22Rv1 (cell line): ENCODE measurements around the gene WASL.

Experiments
- H3K27ac ChIP-seq: fragments of 450-650 bp; 2 replicates; pipeline ENCODE4 v1.5.1; 2017
- ZFX ChIP-seq: fragments of 450-650 bp; IDR thresholded peaks from 2 replicates; pipeline ENCODE4 v1.6.1; 2017; ENCODE audit warnings: antibody characterized with exemption, borderline replicate concordance
- TF ChIP-seq, protein P1 (sequence below): fragments of 450-650 bp; IDR thresholded peaks from 2 replicates; pipeline ENCODE4 v1.5.1; 2017; ENCODE audit warnings: mild to moderate bottlenecking

The WASL gene

DNA sequence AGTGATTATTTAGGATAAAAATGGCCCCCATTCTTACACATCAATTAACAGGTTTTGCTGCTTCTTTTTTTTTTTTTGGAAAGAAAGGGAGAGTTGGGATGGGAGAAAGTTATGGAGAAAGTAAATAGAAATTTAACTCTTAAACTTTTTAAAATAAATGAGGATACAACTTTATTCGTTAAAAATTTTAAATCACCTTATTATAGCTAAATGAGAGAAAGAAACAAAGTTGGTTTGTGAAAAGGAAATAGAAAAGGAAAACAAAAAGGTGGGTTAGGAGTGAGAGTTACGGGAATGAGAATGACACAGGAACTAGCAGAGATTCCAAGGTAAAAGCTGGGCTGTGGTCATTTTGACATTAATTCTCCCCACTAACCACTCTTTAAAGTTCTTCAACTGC lies 58.3 kb downstream of the WASL start:
- TF ChIP-seq, protein P1, sequence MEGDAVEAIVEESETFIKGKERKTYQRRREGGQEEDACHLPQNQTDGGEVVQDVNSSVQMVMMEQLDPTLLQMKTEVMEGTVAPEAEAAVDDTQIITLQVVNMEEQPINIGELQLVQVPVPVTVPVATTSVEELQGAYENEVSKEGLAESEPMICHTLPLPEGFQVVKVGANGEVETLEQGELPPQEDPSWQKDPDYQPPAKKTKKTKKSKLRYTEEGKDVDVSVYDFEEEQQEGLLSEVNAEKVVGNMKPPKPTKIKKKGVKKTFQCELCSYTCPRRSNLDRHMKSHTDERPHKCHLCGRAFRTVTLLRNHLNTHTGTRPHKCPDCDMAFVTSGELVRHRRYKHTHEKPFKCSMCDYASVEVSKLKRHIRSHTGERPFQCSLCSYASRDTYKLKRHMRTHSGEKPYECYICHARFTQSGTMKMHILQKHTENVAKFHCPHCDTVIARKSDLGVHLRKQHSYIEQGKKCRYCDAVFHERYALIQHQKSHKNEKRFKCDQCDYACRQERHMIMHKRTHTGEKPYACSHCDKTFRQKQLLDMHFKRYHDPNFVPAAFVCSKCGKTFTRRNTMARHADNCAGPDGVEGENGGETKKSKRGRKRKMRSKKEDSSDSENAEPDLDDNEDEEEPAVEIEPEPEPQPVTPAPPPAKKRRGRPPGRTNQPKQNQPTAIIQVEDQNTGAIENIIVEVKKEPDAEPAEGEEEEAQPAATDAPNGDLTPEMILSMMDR, result no peak
- no peak for TF ChIP-seq ZFX
- H3K27ac ChIP-seq, result no peak overlapping the region

DNA sequence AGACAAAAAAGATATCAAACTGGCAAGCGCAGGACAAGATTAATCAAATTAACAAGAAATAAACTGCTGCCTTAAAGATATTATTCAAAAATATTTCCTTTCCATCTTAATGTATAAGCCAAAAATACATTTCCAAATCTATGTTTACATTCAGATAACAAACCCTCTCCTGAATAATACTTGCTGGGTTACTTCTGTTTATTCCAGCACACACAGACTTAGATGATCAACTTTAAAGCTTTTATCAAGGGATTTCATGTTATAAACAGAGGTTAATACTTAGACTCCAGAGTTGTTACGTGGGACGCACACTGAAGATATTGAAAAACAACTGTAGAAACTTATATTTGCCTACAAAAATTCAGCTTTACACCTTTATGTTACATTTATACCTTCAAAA lies 59.6 kb downstream of the WASL start:
- TF ChIP-seq ZFX, result no peak
- TF ChIP-seq, protein P1, result no peak
- H3K27ac ChIP-seq, result no peak overlapping the region

DNA sequence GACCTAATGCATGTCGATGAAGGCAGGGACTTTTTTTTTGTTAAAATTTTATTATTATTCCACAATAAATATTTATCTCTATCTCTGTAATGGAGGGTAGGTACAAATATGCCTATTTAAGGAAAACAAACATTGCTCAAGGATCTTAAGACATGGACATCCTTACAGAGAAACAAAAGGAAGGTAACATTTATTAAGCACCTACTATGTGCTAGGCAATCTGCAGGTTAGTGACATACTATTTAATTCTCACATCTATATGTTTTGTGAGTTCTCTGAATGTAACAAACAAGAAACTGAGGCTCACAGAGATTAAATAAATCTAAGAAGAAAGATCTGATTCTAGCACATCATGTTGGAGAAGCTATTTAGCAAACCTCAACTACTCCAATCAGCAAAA lies 61.1 kb downstream of the WASL start:
- no peak overlapping the region for H3K27ac ChIP-seq
- TF ChIP-seq, protein P1, result no peak
- TF ChIP-seq ZFX, result no peak

DNA sequence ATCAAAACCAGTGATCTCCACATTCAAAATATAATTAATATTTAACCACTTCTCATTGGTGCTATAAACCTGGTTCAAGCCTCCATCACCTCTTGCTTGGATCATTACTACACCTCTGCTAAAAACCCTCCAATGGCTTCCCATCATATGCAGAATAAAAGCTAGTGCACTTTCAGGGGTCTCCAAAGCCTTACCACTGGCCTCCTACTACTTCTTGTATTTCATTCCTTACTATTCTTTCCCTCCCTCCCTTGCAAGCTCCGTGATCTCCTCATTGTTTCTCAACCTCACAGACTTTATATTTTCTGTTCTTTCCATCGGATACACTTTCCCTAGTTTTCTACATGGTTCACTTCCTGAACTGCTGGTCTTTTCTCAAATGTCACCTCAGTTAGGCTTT lies 61.6 kb downstream of the WASL start:
- TF ChIP-seq, protein P1, result no peak
- no peak for TF ChIP-seq ZFX
- no peak overlapping the region for H3K27ac ChIP-seq

DNA sequence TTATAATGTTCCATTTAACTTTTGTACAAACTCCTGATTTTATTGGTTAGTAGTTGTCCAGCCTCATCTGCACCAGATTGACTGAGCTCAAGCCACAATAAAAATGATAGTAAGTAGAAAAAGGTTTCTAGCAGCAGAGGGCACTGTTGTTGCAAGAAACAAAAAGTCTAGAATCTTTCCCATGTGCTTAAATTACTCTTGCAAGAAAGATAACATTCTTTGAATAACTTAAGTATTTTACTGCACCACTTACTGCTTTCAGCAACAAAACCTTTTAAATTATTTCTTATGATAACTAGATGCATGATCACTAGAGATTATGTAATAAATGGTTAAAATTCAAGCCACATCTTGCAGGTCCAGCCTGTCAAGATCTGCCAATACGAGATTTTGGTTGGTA lies 66.1 kb downstream of the WASL start:
- TF ChIP-seq ZFX, result no peak
- TF ChIP-seq, protein P1, result peak; percentile 89
- H3K27ac ChIP-seq, result no peak overlapping the region

DNA sequence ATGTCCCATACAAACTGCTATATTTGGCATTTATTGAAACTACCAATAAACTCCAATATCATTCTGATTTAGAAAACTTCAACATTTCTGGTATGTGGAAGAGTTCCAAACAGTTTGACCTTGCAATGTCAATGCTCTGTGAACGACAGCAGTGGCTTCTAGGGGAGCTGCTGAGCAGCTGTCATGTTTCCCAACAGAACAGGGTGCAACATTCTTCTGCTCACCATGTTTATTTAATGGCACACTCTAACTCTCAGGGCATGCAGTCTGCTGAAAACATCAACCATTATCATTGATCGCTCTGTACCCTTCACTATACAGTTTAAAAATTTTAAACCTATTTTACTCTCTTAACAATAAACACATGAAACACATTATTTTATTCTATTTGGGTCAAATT lies 67.2 kb downstream of the WASL start:
- H3K27ac ChIP-seq, result no peak overlapping the region
- TF ChIP-seq, protein P1, result no peak
- no peak for TF ChIP-seq ZFX

DNA sequence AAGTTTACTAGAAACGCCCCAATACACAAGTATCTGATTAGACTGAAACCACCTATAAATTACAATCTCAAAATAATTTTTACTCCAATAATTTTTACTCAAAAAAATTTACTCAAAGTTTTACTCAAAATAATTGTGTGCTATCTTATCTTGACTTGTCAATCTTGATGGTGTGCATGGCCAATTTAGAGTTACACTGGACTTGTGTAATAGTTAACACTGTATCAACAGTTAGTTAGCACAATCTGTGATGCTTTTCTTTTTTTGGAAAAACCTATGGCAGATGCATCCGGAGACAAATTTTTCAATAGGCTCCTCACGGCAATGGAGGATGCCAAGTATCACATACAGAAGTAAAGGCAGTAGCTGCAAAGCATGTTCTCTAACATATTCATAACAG lies 68.2 kb downstream of the WASL start:
- TF ChIP-seq, protein P1, result no peak
- no peak for TF ChIP-seq ZFX
- H3K27ac ChIP-seq, result no peak overlapping the region
